ENCODE data around the gene CSPG4.

CSPG4 gene

DNA sequence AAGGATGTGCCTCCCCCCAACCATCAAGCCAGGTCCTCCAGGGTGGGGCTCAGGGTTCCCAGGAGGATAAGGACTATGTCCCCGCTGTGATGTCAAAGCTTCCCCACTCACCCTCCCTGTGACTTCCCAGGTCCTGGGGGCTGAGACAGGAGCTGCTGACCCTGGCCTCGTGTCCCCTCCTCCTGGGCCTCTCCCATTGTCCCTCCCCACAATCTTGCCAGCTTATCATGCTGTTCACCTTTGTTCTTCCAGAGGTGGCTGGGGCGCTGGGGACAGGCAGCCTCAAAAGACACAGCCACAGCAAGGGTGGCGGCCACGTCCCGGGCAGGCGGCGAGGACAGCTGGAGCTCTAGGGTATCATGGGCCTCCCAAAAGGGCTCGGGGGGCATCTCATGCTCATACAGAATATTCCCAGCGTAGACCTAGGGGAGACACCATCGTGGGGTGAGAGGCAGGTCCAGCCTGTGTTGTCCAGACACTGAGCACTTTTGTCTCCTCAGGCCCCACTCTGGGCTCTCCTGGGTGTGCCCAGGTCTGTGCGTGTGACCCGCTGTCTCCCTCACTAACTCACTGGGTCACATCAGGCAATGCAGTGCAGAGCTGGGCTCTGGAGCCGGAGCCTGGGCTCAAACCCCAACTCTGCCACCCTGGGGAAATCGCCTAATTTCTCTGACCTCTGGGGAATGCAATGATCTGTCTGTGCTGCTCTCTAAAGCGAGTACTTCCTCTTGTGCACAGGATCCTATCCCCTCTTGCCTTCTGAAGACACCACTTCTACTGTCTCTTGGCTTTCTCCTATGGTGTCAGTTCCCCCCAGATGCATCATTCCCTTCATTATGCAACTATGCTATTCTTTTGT, 35.0 kb downstream of the CSPG4 start:
- DNase-seq (ENCODE audit: low spot score): no peak
- H3K27ac ChIP-seq (ENCODE audit: poor library complexity, severe bottlenecking): no peak overlapping the region
- no peaks in the 10 kb centered on the region for H3K27me3 ChIP-seq (ENCODE audit: insufficient read depth, poor library complexity, severe bottlenecking)
- no peak overlapping the region for H3K4me3 ChIP-seq (ENCODE audit: severe bottlenecking)
- TF ChIP-seq, protein P1, sequence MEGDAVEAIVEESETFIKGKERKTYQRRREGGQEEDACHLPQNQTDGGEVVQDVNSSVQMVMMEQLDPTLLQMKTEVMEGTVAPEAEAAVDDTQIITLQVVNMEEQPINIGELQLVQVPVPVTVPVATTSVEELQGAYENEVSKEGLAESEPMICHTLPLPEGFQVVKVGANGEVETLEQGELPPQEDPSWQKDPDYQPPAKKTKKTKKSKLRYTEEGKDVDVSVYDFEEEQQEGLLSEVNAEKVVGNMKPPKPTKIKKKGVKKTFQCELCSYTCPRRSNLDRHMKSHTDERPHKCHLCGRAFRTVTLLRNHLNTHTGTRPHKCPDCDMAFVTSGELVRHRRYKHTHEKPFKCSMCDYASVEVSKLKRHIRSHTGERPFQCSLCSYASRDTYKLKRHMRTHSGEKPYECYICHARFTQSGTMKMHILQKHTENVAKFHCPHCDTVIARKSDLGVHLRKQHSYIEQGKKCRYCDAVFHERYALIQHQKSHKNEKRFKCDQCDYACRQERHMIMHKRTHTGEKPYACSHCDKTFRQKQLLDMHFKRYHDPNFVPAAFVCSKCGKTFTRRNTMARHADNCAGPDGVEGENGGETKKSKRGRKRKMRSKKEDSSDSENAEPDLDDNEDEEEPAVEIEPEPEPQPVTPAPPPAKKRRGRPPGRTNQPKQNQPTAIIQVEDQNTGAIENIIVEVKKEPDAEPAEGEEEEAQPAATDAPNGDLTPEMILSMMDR (IDR thresholded peaks at IDR 0.05; ENCODE audit: poor library complexity, severe bottlenecking): no peak
- H3K36me3 ChIP-seq (ENCODE audit: low read depth): no peaks in the 10 kb centered on the region
- H3K9me3 ChIP-seq (ENCODE audit: severe bottlenecking): no peaks in the 10 kb centered on the region
- no peak for ATAC-seq (ENCODE audit: low read depth)
- H3K4me1 ChIP-seq (ENCODE audit: insufficient read depth, poor library complexity, severe bottlenecking): peaks cover 19% of the 10 kb centered on the region

DNA sequence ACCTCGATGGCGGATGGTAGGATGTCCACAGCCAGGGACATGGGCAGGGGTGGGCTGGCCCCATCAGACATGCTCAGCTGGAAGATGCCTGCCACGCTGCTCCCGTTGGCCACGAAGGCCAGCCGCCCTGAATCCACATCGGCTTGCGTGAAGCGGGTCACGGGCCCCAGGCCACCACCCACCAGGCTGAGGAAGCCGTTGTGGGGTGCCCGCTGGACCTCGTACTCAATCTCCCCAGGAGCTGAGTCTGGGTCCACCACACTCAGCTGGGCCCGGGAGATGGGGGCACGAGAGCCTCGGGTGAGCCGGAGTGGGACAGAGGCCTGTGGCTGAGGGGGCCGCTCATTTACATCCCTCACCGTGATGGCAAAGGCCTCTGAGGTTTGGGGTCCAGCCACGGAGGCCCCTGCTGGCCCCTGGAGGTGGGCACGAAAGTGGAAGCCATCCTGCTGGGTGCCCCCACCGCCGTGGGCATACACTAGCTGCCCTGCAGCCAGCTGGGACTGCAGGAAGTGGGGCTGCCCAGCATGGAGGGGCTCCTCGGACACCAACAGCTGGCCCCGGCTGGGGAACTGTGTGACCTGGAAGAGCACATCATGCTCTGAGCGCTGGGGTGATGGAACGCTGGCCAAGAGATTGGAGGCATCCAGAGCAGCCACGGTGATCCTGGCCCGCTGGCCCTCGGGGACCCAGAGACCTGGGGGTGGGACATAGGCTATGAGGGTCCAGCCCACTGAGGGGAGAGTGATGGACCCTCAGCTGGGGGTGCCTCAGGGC, 35.8 kb downstream of the CSPG4 start:
- H3K27ac ChIP-seq (ENCODE audit: poor library complexity, severe bottlenecking): no peak overlapping the region
- no peaks in the 10 kb centered on the region for H3K36me3 ChIP-seq (ENCODE audit: low read depth)
- H3K27me3 ChIP-seq (ENCODE audit: insufficient read depth, poor library complexity, severe bottlenecking): no peaks in the 10 kb centered on the region
- H3K4me1 ChIP-seq (ENCODE audit: insufficient read depth, poor library complexity, severe bottlenecking): peaks cover 25% of the 10 kb centered on the region
- ATAC-seq (ENCODE audit: low read depth) (no peak), DNase-seq (ENCODE audit: low spot score) (no peak)
- no peak overlapping the region for H3K4me3 ChIP-seq (ENCODE audit: severe bottlenecking)
- H3K9me3 ChIP-seq (ENCODE audit: severe bottlenecking): no peaks in the 10 kb centered on the region
- TF ChIP-seq, protein P1 (IDR thresholded peaks at IDR 0.05; ENCODE audit: poor library complexity, severe bottlenecking): no peak

DNA sequence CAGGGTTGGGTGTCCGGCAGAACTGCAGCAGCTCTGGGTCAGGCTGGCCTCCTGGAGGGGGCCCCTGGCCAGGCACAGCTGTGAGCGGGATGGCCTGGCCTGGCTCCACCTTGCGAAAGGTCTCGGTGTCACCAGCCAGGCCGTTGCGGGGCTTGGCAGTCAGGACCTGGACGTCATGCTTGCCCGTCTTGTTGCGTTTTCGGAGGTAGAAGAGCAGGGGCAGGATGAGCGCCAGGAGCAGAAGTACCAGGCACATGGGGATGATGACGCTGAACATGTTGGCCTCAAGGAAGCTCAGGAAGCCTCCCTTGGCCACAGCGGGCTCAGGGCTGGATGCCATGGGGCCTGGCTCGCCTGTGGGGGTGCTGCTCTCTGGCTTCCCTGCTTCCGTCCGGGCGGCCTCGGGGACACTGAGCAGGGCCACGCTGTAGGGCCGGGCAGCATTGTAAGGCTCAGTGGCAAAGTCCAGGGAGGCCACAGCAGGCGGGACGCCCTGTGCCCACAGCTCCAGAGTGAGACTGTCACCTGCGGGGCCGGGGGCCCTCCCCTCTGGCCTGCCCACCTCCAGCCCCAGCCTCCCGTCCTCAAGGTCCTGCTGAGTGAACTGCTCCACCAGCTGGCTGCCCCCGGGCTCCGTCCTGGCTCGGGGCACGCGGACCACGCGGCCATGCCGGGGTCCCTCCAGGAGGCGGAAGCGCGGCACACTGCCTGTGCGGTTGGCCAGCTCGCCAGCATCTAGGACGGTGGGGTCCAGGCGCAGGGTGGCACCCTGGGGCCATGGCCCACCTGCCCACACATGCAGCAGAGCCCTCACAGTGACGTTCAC, 36.9 kb downstream of the CSPG4 start:
- ATAC-seq (ENCODE audit: low read depth) (no peak), DNase-seq (ENCODE audit: low spot score) (no peak)
- Histone ChIP-seq H3K4me3 (ENCODE audit: severe bottlenecking) (no peak overlapping the region), H3K27me3 (ENCODE audit: insufficient read depth, poor library complexity, severe bottlenecking) (no peaks in the 10 kb centered on the region), H3K36me3 (ENCODE audit: low read depth) (no peaks in the 10 kb centered on the region), H3K27ac (ENCODE audit: poor library complexity, severe bottlenecking) (no peak overlapping the region), H3K9me3 (ENCODE audit: severe bottlenecking) (no peaks in the 10 kb centered on the region), H3K4me1 (ENCODE audit: insufficient read depth, poor library complexity, severe bottlenecking) (peaks cover 25% of the 10 kb centered on the region)
- TF ChIP-seq, protein P1 (IDR thresholded peaks at IDR 0.05; ENCODE audit: poor library complexity, severe bottlenecking): no peak

DNA sequence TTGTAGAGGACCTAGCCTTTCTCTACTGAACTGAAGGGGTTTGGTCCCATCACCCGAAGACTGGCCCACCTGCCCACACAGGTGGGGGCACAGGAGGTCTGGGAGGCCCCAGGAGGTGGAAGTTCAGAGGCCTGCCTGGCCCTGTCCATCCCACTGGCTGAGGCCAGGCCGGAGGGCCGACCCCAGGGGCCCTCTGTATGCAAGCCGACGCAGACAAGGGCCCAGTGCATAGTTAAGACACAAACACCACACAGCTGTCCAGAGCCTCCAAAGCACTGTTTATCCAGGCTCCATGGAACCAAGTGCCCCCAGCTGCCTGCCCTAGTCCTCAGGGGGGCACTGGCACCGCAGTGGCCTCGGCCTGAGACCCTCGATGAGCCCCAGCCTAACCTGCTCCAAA, 38.3 kb downstream of the CSPG4 start:
- Histone ChIP-seq H3K9me3 (ENCODE audit: severe bottlenecking) (no peaks in the 10 kb centered on the region), H3K36me3 (ENCODE audit: low read depth) (no peaks in the 10 kb centered on the region), H3K4me1 (ENCODE audit: insufficient read depth, poor library complexity, severe bottlenecking) (peaks cover 32% of the 10 kb centered on the region), H3K4me3 (ENCODE audit: severe bottlenecking) (no peak overlapping the region), H3K27me3 (ENCODE audit: insufficient read depth, poor library complexity, severe bottlenecking) (no peaks in the 10 kb centered on the region), H3K27ac (ENCODE audit: poor library complexity, severe bottlenecking) (peak overlapping the region; percentile 97)
- no peak for ATAC-seq (ENCODE audit: low read depth)
- DNase-seq (ENCODE audit: low spot score): no peak
- TF ChIP-seq, protein P1 (IDR thresholded peaks at IDR 0.05; ENCODE audit: poor library complexity, severe bottlenecking): no peak
